Progenitor cell of endocrine pancreas (in vitro differentiated cells): ENCODE measurements around the gene EPS8L3. TPM values are rescaled to one million over a fixed set of nuclear protein-coding genes. Genes with fewer than 3 reads are reported as not detected.

ENCODE experiments used
- DNase-seq: peaks from one replicate; pipeline ENCODE4 v3.0.0; 2021; ENCODE audit warnings: low spot score; ENCODE audit not compliant: unreplicated experiment
- H3K27ac Mint-ChIP-seq: 2 replicates; pipeline ENCODE4 v1.8.0; 2021; ENCODE audit warnings: mild to moderate bottlenecking, moderate library complexity, mixed read lengths
- H3K27me3 Mint-ChIP-seq: 2 replicates; pipeline ENCODE4 v1.8.0; 2021; ENCODE audit warnings: mixed read lengths
- H3K36me3 Mint-ChIP-seq: 2 replicates; pipeline ENCODE4 v1.8.0; 2022; ENCODE audit warnings: mixed read lengths; ENCODE audit not compliant: insufficient read depth
- H3K4me1 Mint-ChIP-seq: 2 replicates; pipeline ENCODE4 v1.8.0; 2021; ENCODE audit warnings: low read depth, mixed read lengths
- H3K4me3 Mint-ChIP-seq: 2 replicates; pipeline ENCODE4 v1.8.0; 2021; ENCODE audit warnings: low read depth, mild to moderate bottlenecking, moderate library complexity, mixed read lengths
- H3K9me3 Mint-ChIP-seq: 2 replicates; pipeline ENCODE4 v1.8.0; 2021; ENCODE audit warnings: low read depth, mixed read lengths
- CTCF ChIP-seq: fragments of 200-600 bp; sonication (generic); IDR thresholded peaks from one replicate; pipeline ENCODE4 v1.5.0; 2021; ENCODE audit warnings: antibody characterized with exemption, mild to moderate bottlenecking; ENCODE audit not compliant: unreplicated experiment
- total RNA-seq: library from RNA; stranded (reverse); gene quantifications from 2 replicates; pipeline ENCODE4 v1.2.1, GENCODE V29; 2021

Gene EPS8L3
- total RNA-seq, 1 donor from 2014 or later: 9.5 TPM

- H3K9me3 Mint-ChIP-seq: no peaks in the 10 kb centered on the region
These were observed 33.0 kb upstream of the EPS8L3 start for GRCh38 chr1:109796484-109797302.

GRCh38 chr1:109794319-109795132 lies 30.8 kb upstream of the EPS8L3 start:
- no peaks in the 10 kb centered on the region for H3K9me3 Mint-ChIP-seq
- peak overlapping the region; percentile 27 for H3K27ac Mint-ChIP-seq
- peaks cover 21% of the 10 kb centered on the region for H3K4me1 Mint-ChIP-seq
- H3K4me3 Mint-ChIP-seq: no peak overlapping the region
- TF ChIP-seq CTCF: no peak
- H3K27me3 Mint-ChIP-seq: no peaks in the 10 kb centered on the region
- no peak for DNase-seq
- H3K36me3 Mint-ChIP-seq: no peaks in the 10 kb centered on the region

More at GRCh38 chr1:109796484-109797302, 33.0 kb upstream of the EPS8L3 start:
- no peak for TF ChIP-seq CTCF
- Mint-ChIP-seq H3K4me3 (no peak overlapping the region), H3K27me3 (no peaks in the 10 kb centered on the region), H3K4me1 (peaks cover 16% of the 10 kb centered on the region), H3K36me3 (no peaks in the 10 kb centered on the region), H3K27ac (no peak overlapping the region)
- DNase-seq: no peak

GRCh38 chr1:109793486-109794318 lies 30.0 kb upstream of the EPS8L3 start:
- Mint-ChIP-seq H3K4me1 (peaks cover 23% of the 10 kb centered on the region), H3K36me3 (no peaks in the 10 kb centered on the region), H3K27ac (peak overlapping the region; percentile 69), H3K27me3 (no peaks in the 10 kb centered on the region), H3K9me3 (no peaks in the 10 kb centered on the region), H3K4me3 (no peak overlapping the region)
- TF ChIP-seq CTCF: no peak
- no peak for DNase-seq

GRCh38 chr1:109793089-109793485 lies 29.4 kb upstream of the EPS8L3 start:
- no peak overlapping the region for H3K4me3 Mint-ChIP-seq
- no peak for TF ChIP-seq CTCF
- no peak for DNase-seq
- no peaks in the 10 kb centered on the region for H3K9me3 Mint-ChIP-seq
- H3K36me3 Mint-ChIP-seq: no peaks in the 10 kb centered on the region
- peaks cover 23% of the 10 kb centered on the region for H3K4me1 Mint-ChIP-seq
- peak overlapping the region; percentile 69 for H3K27ac Mint-ChIP-seq
- H3K27me3 Mint-ChIP-seq: no peaks in the 10 kb centered on the region
